AG10803 (cell line): Measurements from ENCODE around the gene FGR.

Experiments used
- DNase-seq: peaks from one replicate; pipeline ENCODE4 v3.0.0; 2010; ENCODE audit warnings: low read depth
- H3K4me3 ChIP-seq: 2 replicates; pipeline ENCODE4 v1.5.1; 2011; ENCODE audit warnings: mild to moderate bottlenecking, low read length, control low read depth
- TF ChIP-seq, protein P1 (sequence below): conservative IDR thresholded peaks from 2 replicates; pipeline ENCODE4 v1.5.1; 2011; ENCODE audit warnings: mild to moderate bottlenecking, low read length, control low read depth, inconsistent platforms

The FGR gene

GRCh38 chr1:27601771-27602461 is 33.1 kb downstream of the FGR start:
- no peak for DNase-seq
- TF ChIP-seq, protein P1, sequence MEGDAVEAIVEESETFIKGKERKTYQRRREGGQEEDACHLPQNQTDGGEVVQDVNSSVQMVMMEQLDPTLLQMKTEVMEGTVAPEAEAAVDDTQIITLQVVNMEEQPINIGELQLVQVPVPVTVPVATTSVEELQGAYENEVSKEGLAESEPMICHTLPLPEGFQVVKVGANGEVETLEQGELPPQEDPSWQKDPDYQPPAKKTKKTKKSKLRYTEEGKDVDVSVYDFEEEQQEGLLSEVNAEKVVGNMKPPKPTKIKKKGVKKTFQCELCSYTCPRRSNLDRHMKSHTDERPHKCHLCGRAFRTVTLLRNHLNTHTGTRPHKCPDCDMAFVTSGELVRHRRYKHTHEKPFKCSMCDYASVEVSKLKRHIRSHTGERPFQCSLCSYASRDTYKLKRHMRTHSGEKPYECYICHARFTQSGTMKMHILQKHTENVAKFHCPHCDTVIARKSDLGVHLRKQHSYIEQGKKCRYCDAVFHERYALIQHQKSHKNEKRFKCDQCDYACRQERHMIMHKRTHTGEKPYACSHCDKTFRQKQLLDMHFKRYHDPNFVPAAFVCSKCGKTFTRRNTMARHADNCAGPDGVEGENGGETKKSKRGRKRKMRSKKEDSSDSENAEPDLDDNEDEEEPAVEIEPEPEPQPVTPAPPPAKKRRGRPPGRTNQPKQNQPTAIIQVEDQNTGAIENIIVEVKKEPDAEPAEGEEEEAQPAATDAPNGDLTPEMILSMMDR, result no peak
- H3K4me3 ChIP-seq, result peak overlapping the region; percentile 97

- no peak for DNase-seq
- peak overlapping the region; percentile 97 for H3K4me3 ChIP-seq
- TF ChIP-seq, protein P1, result no peak
Measured at GRCh38 chr1:27601321-27601770, 33.6 kb downstream of the FGR start.

DNA sequence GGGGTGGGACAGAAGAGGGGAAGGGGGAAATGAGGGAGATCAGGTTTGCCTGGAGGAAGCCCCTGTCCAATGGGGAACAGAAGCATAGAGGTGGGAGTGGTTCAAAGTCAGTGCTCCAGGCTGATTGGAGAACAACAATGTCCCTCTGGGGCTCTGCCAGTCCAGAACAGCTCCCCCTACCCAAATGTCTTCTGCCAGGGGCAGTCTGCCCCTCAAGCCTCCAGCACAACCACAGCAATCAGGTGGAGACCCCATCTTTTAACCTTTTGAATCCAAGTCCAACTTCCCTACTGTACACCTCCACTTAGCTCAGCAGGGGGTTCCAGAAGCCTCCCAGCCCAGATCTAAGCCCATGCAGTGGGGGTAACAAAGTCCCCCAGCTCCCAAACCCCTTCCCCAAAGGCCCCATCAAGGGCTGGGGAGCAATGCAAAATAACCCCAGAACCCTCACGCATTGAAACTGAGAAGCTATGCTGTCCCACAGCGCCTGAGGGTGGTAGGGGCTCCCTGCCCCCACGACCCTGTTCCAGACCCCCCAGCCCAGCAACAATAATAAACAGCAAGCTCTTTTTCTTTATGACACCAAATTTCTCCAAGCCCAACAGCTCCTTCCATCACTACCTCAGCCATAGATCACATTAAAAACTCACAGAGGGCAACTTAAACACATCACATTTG is 34.3 kb downstream of the FGR start:
- peak overlapping the region; percentile 97 for H3K4me3 ChIP-seq

GRCh38 chr1:27599605-27600497 is 35.1 kb downstream of the FGR start:
- peak overlapping the region; percentile 29 for H3K4me3 ChIP-seq
- TF ChIP-seq, protein P1, result no peak
- no peak for DNase-seq

More for the DNA sequence above, 34.3 kb downstream of the FGR start:
- no peak for DNase-seq
- TF ChIP-seq, protein P1, result no peak

DNA sequence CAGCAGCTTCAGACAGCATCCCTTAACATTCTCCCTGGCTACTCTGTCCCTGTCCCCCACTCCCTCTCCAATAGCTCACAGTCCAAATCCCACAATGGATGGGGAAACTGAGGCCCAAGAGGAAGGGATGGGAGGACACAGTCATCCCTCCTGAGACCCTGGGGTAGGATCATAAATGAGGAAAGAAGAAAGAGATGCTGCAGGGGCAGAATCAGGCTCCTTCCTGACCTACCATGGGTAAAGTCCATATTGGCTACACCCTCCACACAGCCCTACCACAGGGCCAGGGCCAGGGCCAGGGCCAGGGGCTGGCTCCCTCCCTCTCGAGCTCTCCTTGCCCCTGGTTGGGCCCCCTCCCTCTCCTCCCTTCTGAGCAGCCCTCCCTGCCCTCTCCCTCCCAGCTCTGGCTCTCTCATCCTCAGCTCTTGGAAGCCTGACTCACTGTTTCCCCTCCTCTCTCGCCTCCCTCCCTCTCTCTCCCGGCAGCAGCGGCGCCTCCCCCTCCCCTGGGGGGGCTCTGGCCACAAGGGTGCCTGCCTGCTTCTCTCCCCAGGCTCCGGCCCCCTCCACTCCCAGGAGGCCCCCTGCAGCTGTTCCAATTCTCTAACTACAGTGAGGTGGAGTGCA is 36.0 kb downstream of the FGR start:
- peak; percentile 53 for DNase-seq
- H3K4me3 ChIP-seq, result peak overlapping the region; percentile 29
- TF ChIP-seq, protein P1, result no peak

DNA sequence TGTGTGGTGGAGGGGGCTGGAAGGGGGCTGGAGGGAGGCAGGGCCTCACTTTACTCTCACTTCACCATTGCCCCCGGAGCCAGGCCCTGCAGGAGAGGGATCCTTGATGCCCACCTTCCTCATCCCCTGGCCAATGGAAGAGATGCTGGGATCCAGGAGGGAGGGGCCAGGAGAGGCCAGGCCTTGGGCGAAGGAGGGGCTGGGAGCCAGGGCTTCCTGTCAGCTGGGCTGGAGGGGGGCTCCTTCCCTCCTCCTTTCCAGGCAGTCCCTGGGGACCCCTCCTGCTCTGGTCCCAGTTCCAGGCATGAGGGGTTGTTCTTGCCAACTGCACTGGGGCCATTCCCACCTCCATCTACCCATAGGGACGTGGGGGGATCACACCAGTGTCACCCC is 36.7 kb downstream of the FGR start:
- DNase-seq, result no peak
- TF ChIP-seq, protein P1, result no peak
- H3K4me3 ChIP-seq, result no peak overlapping the region
